ENCODE results near the gene PCGF5. TPM values are rescaled to one million over a fixed set of nuclear protein-coding genes. Genes with fewer than 3 reads are reported as not detected.

Gene PCGF5
- total RNA-seq, 1 donor from 2014 or later, result 47.6 TPM

GRCh38 chr10:91206427-91206826, 14.0 kb upstream of the PCGF5 start:
- DNase-seq (no peak), ATAC-seq (peak; percentile 8 to 11)
- TF ChIP-seq, protein P1, sequence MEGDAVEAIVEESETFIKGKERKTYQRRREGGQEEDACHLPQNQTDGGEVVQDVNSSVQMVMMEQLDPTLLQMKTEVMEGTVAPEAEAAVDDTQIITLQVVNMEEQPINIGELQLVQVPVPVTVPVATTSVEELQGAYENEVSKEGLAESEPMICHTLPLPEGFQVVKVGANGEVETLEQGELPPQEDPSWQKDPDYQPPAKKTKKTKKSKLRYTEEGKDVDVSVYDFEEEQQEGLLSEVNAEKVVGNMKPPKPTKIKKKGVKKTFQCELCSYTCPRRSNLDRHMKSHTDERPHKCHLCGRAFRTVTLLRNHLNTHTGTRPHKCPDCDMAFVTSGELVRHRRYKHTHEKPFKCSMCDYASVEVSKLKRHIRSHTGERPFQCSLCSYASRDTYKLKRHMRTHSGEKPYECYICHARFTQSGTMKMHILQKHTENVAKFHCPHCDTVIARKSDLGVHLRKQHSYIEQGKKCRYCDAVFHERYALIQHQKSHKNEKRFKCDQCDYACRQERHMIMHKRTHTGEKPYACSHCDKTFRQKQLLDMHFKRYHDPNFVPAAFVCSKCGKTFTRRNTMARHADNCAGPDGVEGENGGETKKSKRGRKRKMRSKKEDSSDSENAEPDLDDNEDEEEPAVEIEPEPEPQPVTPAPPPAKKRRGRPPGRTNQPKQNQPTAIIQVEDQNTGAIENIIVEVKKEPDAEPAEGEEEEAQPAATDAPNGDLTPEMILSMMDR (IDR thresholded peaks at IDR 0.05), result no peak
- H3K27me3 ChIP-seq (ENCODE audit: low read depth), result no peaks in the 10 kb centered on the region
- no peak overlapping the region for H3K4me3 ChIP-seq
- peaks cover 26% of the 10 kb centered on the region for H3K4me1 ChIP-seq
- H3K36me3 ChIP-seq, result no peaks in the 10 kb centered on the region
- H3K9me3 ChIP-seq, result no peaks in the 10 kb centered on the region
- H3K27ac ChIP-seq, result no peak overlapping the region
- intact Hi-C loops (cut with DNase I), result no loop called here

- Histone ChIP-seq H3K36me3 (no peaks in the 10 kb centered on the region), H3K9me3 (no peaks in the 10 kb centered on the region), H3K27ac (no peak overlapping the region), H3K4me3 (no peak overlapping the region), H3K27me3 (ENCODE audit: low read depth) (no peaks in the 10 kb centered on the region), H3K4me1 (peaks cover 22% of the 10 kb centered on the region)
- TF ChIP-seq, protein P1 (IDR thresholded peaks at IDR 0.05), result no peak
- DNase-seq (no peak), ATAC-seq (no peak)
- intact Hi-C loops (cut with DNase I), result no loop called here
These were observed 13.5 kb upstream of the PCGF5 start for GRCh38 chr10:91206837-91207474.

DNA sequence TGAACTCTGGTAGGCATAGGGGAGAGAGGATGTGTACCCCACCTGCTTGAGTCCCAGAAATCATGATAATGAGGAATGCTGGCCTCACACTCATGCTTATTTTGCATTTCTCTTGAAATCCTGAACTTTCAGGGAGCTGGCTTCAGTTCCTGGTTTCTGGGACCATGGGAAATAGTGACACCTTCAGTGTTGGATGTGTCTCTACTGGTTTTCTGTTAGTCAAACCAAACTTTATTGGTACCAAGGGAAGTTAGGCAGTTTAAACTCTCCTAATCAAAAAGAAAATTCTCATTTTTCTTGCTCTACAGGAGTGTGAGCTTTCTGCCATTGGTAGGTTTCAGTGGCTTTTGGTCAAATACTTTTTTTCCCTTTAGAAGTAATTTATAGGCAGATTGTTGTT, 11.8 kb upstream of the PCGF5 start:
- Histone ChIP-seq H3K27ac (no peak overlapping the region), H3K9me3 (no peaks in the 10 kb centered on the region), H3K4me1 (peaks cover 22% of the 10 kb centered on the region), H3K4me3 (no peak overlapping the region), H3K36me3 (no peaks in the 10 kb centered on the region), H3K27me3 (ENCODE audit: low read depth) (no peaks in the 10 kb centered on the region)
- intact Hi-C loops (cut with DNase I), result no loop called here
- ATAC-seq, result no peak
- no peak for DNase-seq
- TF ChIP-seq, protein P1 (IDR thresholded peaks at IDR 0.05), result no peak

DNA sequence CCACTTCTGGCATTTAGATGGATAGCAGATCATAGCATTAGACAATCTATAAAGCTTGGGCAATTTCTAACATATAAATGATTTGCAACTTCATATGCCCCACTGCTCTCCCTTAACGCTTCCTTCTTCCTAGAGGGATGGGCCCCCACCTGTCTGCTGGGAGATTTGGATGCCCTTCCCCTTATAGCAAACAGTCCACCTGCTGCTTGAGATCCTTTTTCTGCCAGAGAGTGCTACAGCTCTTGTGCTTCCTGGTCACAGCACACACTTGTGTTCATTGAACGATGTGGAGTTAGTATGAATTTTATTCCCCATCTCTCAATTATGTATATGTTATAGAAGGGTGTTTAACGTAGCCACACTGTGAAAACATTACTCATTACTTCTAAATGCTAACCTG, 10.4 kb upstream of the PCGF5 start:
- Histone ChIP-seq H3K27me3 (ENCODE audit: low read depth) (no peaks in the 10 kb centered on the region), H3K27ac (no peak overlapping the region), H3K4me1 (peaks cover 22% of the 10 kb centered on the region), H3K4me3 (no peak overlapping the region), H3K9me3 (no peaks in the 10 kb centered on the region), H3K36me3 (no peaks in the 10 kb centered on the region)
- TF ChIP-seq, protein P1 (IDR thresholded peaks at IDR 0.05), result no peak
- no peak for ATAC-seq
- intact Hi-C loops (cut with DNase I), result no loop called here
- DNase-seq, result no peak

DNA sequence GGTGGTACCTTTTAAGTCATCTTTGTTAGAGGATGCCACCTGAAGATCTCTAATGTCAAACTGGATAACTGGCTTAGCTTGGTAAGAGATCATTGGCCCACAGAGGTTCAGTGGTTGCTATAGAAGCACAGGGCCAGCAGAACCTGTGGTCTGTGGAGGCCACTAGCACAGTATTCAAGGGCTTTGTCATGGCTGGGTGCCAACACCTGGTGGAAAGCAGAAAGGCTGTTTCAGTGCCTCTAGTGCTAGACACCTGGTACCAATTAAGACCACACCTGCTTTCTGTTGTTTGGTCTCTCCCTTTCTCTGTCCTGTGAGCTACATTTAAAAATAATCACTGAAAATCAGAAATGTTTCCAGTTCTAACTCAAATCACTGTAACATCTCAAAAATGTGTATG, 10.0 kb upstream of the PCGF5 start:
- Histone ChIP-seq H3K4me1 (peaks cover 22% of the 10 kb centered on the region), H3K27me3 (ENCODE audit: low read depth) (no peaks in the 10 kb centered on the region), H3K9me3 (no peaks in the 10 kb centered on the region), H3K4me3 (no peak overlapping the region), H3K27ac (no peak overlapping the region), H3K36me3 (no peaks in the 10 kb centered on the region)
- intact Hi-C loops (cut with DNase I), result no loop called here
- DNase-seq, result peak; percentile 75
- TF ChIP-seq, protein P1 (IDR thresholded peaks at IDR 0.05), result no peak
- peak; percentile 83 to 87 for ATAC-seq
